NOMO-1 treated with DMSO at 0.1 percent for 48 hours (cell line): ENCODE results near the gene TBL1X.

ENCODE experiments used
- DNase-seq: peaks from one replicate; lab custom pipeline; 2025; ENCODE audit not compliant: unreplicated experiment; lab: John Stamatoyannopoulos, UW

The TBL1X gene

DNA sequence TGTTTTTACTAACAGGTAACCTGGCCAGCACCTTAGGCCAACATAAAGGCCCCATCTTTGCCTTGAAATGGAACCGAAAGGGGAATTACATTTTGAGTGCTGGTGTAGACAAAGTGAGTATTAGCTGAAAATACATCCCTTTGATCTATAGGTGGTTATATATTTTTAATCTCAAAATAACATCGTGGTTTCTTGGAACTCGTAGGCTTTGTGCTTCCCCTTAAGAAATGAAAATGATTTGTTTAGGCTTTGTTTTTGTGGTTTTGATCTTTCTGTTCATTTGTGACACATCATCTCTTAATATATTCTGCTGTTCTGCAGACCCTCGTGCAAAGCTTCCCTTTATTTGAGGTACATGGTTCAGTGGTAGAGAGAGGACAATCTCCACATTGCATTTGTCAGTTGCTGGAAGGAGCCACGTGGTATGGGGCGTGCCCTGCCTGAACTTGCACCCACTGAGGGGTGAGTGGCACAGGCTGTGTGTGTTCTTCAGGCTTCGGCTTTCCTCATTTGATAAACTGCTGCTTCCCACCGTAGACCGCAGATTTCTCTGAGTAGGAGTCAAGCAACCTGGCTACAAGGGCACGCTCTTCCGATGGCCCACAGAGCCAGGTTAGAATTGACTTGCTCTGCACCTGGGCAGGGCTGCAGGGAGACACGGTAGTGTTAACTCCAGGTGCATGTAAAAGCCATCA, 228.6 kb downstream of the TBL1X start:
- no peak for DNase-seq

DNA sequence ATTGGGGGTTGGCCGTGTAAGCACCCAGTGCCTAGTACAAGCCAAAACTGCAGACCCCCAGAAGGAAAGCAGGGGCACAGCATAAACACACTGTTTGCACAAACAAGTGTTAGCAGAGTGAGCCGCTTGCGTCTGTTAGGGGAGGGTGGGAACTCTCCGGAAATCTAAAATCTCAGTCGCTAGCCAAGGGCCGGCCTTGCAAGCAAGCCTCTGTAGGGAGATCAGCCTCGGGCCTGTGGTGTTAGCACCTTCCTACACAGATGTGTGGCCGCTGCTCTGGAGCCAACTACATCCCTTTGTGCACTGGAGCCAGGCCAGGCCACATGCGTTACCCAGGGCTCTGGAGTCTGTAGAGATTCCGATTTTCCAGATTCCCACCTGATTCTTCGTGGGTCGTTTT, 233.7 kb downstream of the TBL1X start:
- no peak for DNase-seq

DNA sequence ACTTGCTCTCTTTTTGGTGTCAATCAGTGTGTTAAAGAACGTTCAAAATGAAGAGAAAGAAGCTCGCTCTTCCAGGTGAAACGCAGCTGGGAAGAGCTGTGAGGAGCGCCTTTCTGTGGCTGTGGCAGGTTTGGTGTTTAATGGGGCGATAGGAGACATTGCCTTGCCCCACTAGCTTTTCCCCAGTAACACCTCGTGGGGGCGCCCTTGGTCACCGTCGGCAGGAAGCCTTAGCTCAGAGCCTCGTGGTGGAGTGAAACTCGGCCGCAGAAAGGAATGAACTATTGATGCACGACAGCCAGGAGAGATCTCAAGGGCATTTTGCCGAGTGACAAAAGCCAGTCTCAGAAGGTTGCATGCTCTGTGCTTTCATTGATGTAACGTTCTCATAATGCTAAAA, 235.7 kb downstream of the TBL1X start:
- DNase-seq = no peak

DNA sequence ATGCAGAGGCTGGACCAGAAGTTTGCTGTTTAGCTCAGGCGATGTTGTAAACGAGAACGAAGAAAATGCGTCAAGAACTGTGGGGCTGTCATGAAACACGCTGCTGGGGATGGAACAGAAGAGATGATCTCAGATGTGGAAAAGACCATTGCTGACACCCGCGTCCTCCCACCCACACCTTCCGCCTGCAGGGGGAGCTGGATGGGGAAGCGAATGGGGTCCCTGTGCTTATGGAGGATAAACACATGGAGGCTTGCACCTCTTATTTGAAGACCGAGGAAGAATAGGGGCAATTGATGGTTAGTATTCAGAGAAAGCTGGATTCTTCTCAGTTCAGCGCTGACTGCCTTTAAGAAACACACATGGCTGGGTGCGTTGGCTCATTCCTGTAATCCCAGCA, 236.9 kb downstream of the TBL1X start:
- DNase-seq = no peak

DNA sequence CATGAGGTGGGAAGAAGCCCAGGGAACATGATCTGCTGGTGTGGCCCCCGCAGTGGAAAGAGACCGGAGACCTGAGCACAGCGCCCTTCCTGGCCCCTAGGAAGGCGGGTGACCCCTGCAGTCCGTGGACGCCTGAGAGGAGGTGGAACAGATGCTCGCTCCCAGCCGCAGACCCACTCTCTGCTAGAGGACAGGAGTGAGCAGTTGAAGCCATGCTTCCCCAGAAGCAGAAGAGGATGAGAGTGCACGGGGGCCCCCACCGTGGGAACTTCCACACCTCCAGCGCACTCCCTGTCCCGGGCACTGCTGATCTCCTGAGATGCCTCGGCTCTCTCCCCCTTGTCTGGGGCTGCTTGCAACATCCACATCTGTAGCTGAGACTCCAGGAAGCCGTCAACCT, 238.5 kb downstream of the TBL1X start:
- DNase-seq = no peak

DNA sequence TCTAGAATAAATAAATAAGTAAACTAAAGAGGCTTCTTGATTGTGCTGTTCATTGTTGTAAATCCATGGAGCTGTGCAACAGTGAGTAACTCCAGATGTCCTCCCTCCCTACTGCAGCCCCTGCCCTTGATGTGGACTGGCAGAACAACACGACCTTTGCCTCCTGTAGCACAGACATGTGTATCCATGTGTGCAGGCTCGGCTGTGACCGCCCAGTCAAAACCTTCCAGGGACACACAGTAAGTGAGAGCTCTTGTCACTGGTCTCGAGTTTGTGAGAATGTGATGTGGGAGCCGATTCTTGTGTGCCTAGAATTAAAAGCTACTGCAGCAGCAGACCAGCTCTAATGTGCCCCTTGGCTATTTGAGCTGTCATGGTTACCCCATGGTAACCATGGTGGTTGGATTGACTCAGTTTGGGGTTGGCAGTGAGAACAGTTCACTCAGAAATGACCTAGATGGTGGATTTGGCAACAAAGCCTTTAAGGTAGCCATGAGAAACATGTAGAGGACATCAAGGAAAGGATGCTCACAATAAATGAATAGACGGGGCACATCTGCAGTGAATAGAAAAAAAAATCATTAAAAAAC, 240.1 kb downstream of the TBL1X start:
- no peak for DNase-seq

DNA sequence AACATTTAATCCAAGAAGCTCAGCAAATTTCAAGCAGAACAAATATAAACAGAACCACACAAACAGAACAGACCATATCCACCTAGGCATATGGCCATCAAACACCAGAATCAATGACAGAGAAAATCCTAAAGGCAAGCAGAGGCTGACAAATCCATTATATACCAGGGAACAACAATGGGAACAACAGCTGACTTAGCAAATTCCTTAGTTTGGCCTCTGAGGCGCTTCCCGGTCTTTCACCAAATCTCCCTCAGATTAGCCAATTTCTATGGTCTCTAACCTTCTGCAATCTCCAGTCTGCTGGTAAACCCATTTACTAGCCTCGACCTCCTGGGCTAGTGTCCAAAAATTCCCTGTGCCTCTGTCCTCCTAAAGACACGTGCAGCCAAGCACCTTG, 241.6 kb downstream of the TBL1X start:
- DNase-seq = no peak

DNA sequence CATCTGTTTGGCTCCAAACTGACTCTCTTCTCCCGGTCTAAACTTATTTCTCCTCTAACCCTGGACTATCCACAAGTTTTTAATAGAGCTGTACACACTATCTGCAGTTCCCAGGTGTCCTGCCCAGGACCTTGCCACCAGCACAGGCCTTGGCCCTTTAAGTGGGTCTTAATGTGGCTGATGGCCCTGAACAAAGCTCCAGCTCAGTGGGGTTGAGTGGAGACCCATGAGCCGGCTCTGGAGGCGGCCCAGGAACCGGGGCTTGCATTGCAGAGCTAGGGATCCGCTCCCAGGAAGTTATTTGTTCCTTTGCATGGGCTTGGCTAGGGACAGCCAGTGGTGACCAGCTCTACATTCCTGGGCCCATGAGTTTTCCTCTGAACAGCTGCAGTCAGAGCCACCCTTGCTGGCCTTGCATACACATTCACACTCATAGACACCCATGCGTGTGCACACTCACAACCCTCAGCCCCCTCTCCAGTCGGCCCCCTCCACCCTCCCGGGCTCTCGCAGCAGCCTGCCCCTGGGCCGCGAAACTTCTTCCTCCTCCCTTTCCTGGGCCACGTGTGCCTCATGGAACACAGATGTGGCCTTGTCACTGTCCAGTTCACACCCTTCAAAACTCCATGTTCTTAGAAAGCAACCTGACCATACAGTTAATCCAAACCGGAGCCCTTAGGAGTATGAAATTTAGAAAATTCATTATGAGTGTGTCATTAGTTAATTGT, 242.6 kb downstream of the TBL1X start:
- no peak for DNase-seq

DNA sequence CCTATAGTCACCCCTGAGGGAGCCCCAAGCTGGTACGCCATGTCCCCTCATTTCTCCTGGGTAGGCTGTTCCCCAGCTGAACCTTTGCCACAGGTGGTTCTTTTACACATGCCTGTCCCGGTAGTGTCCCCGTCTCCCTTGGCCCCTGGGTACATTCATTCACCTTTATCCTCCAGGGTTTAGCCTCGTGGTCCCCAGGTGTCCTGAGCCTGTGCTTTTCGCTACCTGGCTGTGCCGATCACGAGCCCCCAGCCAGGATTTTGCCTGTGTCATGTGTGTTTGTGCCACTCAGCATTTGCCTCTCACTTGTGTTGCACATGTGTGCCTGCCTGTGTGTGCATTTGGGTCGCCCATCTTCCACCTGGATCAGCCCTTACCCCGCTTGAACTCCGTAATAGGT, 243.2 kb downstream of the TBL1X start:
- no peak for DNase-seq

DNA sequence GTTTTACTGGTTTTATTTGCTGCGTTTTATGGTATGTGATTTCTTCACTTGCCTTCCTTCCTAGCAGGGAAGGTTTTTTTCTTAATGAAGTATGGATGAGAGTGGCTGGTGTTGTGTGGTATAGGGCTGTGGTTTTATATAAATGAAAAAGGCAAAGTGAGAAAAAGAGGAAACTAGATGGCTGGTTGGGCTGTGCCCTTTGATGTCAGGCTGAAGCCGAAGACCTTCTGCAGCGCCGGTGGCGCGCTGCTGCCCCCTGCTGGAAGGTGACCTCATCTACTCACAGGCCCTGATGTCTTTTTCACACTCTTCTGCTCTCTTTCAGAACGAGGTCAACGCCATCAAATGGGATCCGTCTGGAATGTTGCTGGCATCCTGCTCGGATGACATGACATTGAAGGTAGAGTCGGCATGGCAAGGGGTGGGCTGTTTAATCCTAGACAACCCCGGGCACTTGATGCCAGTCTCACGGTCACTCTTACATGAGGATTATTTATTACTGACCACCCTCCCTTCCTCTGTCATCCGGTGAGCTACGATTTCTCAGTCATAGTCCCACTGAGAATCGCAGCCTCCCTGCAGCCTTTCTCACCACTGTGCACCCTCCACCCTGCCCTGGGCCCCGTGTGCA, 244.2 kb downstream of the TBL1X start:
- peak; percentile 90 for DNase-seq

DNA sequence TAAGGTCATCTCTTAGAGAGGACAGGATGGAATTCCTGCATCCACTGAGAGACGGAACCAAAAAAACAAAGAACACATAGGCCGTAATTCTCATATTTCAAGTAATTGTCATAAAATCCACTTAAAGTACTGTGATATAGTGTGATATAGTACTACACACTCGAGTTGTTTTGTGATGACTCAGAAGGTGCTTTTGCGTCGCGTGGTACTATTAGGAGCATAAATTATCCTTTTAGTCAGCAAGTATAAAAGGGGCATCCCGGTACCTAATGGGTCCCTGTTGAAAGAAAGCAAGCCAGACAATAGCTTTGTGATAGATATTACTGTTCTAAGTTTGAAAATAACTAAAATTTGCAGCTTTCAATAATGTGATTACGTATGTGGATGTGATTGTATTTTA, 245.5 kb downstream of the TBL1X start:
- DNase-seq = no peak

DNA sequence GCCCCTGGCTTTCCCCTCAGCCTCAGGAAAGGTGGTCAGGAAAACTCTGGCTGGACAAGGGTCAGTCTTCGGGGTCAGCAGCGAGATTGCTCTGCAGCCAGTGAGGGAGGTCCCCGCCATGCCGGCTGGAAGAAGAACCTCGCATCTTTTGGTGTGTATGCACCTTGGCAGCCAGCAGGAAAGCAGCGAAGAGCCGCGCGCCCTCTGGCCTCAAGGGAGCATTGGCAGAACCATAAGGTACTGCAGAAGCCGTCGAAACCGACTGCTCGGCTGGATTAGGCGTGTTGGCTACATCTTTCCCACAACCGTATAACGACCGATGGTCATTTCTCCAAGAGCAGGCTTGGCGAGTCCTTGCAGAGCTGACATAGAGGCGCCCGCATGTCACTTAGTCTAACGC, 252.5 kb downstream of the TBL1X start:
- DNase-seq = no peak

DNA sequence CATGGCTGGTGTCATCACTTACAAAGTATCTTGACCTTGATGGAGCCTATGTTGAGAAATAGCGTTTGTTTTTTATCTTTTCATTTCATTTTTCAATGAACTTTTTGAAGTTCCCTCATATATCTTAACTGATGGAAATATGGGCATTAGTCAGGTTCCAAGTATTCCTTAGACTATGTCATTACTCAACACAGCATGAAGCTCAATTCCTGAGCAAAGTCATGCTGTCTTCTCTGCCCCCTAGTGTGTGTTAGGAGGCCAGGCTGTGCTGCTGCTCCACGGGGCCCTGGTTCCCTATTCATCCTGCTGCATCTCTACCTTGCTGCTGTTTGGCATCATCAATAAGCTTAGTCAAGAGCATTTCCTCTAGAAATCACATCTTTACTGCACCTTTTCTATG, 259.9 kb downstream of the TBL1X start:
- no peak for DNase-seq

DNA sequence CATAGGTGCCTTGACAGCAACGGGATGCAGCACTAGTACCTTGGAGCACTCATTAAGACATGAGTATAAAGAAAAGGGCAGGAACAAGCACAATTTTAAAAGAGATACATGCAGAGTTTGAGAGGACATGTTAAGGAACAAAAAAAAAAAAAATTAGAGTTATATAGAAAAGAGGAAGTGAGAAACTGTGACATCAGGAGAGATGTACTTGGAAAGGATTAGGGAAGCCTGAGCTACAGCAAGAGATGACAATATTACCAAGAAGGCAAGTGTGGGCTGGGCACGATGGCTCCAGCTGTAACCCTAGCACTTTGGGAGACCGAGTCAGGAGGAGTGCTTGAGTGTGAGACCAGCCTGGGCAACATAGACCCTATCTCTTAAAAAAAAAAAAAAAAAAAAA, 263.4 kb downstream of the TBL1X start:
- DNase-seq = peak; percentile 83

DNA sequence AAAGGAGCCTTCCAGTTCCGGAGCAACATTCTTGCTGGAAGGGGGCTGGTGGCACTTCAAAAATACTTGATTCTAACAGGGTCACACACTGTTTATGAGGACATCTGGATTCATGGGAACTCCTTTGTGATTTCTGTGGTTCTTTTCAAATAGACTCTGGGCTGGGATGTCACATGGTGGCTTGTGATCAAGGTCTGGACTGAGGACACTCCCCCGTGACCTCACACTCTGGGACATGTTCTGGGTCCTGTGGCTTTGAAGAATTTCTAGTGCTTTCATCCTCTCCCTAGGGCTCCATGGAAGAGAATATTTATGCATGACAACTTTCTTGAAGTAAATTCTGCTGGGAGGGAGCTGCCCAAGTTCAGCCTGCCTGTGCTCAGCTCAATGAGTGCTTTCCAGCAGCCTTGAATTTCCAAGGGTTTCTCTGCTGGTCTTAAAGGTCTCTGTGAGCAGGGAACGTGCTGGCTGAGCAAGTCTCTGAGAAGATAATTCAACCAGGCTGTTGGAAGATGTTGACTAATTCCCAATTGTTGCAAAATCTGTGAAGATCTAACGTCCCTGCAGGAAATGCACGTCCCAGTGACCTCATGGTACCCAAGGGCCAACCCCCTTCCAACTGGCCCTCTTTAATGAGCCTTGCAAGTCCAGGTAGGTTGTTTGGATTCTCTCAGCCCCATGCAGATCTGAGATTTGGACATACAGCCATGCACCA, 264.5 kb downstream of the TBL1X start:
- no peak for DNase-seq

DNA sequence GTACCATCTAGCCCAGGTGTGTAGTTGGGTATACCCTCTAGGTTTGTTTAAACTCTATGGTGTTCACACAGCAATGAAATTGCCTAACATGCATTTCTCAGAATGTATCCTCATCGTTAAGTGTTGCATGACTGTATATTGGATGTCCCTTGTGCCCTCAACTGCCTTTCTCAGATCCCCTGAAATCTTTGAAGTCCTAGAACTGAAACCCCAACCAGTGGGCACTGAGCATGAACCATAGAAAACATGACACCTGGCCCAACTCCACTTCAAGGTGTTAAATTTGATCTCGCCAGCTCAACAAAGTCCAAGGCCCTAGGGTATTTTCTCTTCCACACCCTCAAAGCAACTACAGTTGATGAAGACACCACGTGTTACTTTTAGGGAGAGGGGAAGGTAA, 265.2 kb downstream of the TBL1X start:
- DNase-seq = no peak

DNA sequence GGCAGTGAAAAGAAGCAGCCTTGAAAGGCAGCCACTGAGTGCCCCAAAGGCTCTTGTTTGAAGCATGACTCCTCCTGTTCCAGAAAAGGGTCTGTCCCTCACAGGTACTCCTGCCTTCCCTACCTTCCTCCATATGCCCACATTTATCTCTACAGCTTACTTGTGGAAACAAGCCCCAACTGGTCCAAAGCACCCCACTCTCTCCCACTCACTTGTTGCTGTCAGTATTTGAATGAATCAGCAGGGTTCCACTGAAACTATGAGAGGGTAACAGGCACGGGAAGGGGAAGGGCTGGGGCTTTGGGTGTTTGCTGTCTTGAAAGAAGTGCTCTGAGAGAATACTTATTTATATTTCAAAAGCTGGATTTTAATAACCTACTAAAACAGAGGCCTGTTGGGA, 265.9 kb downstream of the TBL1X start:
- DNase-seq = no peak

DNA sequence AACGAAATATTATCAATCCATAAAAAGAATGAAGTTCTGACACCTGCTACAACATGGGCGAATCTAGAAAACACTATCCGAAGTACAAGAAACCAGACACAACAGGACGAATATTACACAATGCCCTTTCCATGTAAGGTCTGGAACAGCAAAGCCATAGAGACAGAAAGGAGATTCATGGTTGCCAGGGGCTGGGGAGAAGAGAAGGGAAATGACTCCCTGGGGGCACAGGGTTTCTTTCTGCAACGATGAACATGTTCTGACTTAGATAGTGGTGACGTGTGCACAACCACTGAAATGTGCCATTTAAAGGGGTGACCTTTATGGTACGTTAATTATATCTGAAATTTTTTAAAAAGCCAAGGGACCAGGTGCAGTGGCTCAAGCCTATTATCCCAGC, 272.5 kb downstream of the TBL1X start:
- DNase-seq = no peak

DNA sequence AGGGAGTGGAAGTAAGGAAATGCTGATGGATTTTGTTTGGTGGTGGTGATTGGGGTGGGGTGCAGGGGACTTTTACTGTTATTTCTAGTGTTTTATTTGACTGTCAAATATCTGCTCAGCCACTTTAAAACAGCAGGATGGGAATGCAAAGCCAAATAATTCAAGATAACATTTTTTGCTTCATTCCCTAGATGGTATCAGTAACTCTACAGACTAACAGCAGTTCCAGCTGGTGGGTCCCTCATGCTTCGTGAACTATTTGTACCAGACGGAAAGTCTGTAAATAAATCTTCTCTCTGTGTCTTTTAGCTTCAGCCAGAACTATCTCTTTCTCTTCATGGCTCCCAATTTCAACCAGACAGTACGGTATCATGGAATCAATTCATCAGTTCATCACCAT, 273.3 kb downstream of the TBL1X start:
- no peak for DNase-seq

DNA sequence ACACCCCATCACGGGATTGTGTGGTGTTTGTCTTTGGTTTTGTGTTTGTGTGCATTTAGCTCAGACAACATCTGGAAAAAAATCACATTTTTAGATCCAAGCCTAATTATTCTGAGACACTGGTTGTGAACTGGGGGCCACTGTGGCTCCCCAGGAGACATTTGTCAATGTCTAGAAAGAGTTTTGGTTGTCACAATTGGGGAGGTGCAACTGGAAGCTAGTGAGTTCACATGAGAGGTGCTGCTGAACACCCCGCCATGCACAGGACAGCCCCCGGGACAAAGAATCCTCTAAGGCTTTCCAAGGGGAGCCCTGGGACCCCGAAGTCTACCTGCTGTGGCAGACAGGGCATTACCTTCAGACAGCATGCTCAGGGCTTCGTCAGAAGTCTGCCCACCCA, 274.3 kb downstream of the TBL1X start:
- DNase-seq = peak; percentile 5

DNA sequence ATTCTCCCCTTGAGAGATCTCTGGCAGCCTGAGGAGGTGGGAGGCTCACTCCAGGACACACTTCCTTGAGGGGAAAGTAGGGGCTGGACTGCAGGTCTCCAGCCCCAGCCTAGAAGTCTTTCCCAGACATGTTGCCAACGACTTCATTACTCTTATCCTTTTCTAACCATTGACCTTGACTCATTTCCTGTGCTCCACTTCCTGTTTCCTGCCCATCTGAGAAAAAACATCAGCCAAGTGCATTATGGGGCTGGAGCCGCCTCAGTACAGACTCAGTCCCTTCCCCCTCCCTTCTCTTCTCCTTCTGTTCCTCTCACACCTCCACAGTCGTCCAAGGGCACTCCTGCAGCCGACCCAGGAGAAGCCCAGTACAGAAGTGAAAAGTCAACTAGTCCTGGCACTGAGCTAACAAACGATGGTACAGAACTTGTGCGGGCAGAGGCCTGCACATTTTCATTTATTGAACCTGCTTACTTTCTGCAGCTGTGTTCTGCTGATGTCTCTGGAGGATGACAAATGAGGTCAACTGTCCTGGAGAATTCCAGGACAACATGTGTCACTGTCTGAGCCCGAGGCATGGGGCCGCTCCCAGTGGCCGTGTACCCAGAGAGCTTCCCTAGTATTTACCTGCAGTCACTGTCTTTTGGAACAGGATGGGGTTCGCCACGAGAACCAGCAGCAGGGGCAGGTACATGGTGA, 280.7 kb downstream of the TBL1X start:
- peak; percentile 45 for DNase-seq
